Caco-2 (cell line): Measurements from ENCODE around the gene NAV1. TPM values are rescaled to one million over a fixed set of nuclear protein-coding genes. Genes with fewer than 3 reads are reported as not detected.
"Not testable (repeated sequence)": the region's sequence is repeated elsewhere in the genome, so short reads cannot be mapped to it uniquely, and the experiment has no call there.

Experiments
- BruUV-seq: library from RNA; stranded (reverse); fragments of 400-500 nt; replicated peaks from 2 replicates; lab custom pipeline; 2021; lab: Mats Ljungman, UMichigan
- CTCF ChIA-PET: fragments of 300-600 bp; sonication (Branson Sonifier 250); formaldehyde crosslinking; loops from one replicate; lab custom pipeline; 2022; ENCODE audit warnings: antibody characterized with exemption; lab: Charles Lee
- POLR2A ChIA-PET: fragments of 300-600 bp; sonication (Branson Sonifier 250); formaldehyde crosslinking; loops from one replicate; lab custom pipeline; 2022; ENCODE audit warnings: antibody characterized with exemption; lab: Charles Lee
- DNase-seq, 2 experiments: peaks; one replicate each; pipeline versions ENCODE4 v3.0.0 to v3.0.0-alpha.2; 2020 to 2022
- H3K27me3 ChIP-seq: replicated peaks from 2 replicates; pipeline ENCODE4 v1.6.0; 2011; ENCODE audit warnings: low read length; ENCODE audit not compliant: control insufficient read depth, insufficient read depth
- H3K36me3 ChIP-seq: 2 replicates; pipeline ENCODE4 v1.5.1; 2011; ENCODE audit warnings: low read length; ENCODE audit not compliant: control insufficient read depth, insufficient read depth
- H3K4me1 ChIP-seq: fragments of 250-450 bp; sonication (Bioruptor Pico); 2 replicates; pipeline ENCODE4 v1.5.1; 2020; ENCODE audit warnings: mild to moderate bottlenecking
- H3K4me3 ChIP-seq: 2 replicates; pipeline ENCODE4 v1.5.1; 2011; ENCODE audit warnings: low read depth, mild to moderate bottlenecking, control low read depth, low read length
- H3K9me3 ChIP-seq: fragments of 250-450 bp; sonication (Bioruptor Pico); 2 replicates; pipeline ENCODE4 v1.5.1; 2020; ENCODE audit warnings: mild to moderate bottlenecking, moderate library complexity
- H3K27ac Mint-ChIP-seq: one replicate; pipeline ENCODE4 v1.8.0; 2022; ENCODE audit warnings: mixed read lengths; ENCODE audit not compliant: unreplicated experiment
- H3K27me3 Mint-ChIP-seq: one replicate; pipeline ENCODE4 v1.8.0; 2022; ENCODE audit warnings: mixed read lengths; ENCODE audit not compliant: insufficient read depth, unreplicated experiment
- H3K36me3 Mint-ChIP-seq: one replicate; pipeline ENCODE4 v1.8.0; 2022; ENCODE audit warnings: mild to moderate bottlenecking, mixed read lengths; ENCODE audit not compliant: insufficient read depth, unreplicated experiment
- H3K4me1 Mint-ChIP-seq: one replicate; pipeline ENCODE4 v1.8.0; 2022; ENCODE audit warnings: low read depth, mixed read lengths; ENCODE audit not compliant: unreplicated experiment
- H3K4me3 Mint-ChIP-seq: one replicate; pipeline ENCODE4 v1.8.0; 2022; ENCODE audit warnings: mild to moderate bottlenecking, moderate library complexity, mixed read lengths; ENCODE audit not compliant: unreplicated experiment
- H3K9me3 Mint-ChIP-seq: one replicate; pipeline ENCODE4 v1.8.0; 2022; ENCODE audit warnings: mixed read lengths; ENCODE audit not compliant: unreplicated experiment
- intact Hi-C: fragments of 100-400 bp; cut with micrococcal nuclease; formaldehyde crosslinking; loops from one replicate; pipeline ENCODE4 v1.10.0; 2022; ENCODE audit not compliant: unreplicated experiment
- total RNA-seq: library from RNA; stranded (reverse); gene quantifications from 2 replicates; pipeline ENCODE4 v1.2.3, GENCODE V29; 2022
- TF ChIP-seq, protein P1 (sequence below), 2 experiments: fragments of 200-600 bp in 1 of 2; IDR thresholded peaks; 1 replicate in 1 of 2; 2 replicates in 1 of 2; pipeline versions ENCODE4 v1.5.1 to v1.8.0; 2011 to 2022; ENCODE audit warnings: antibody characterized with exemption in 1 of 2, control low read depth in 1 of 2, inconsistent platforms in 1 of 2, low read depth in 1 of 2, low read length in 1 of 2, mild to moderate bottlenecking in 1 of 2, moderate library complexity in 1 of 2; ENCODE audit not compliant: insufficient read depth in 1 of 2, severe bottlenecking in 1 of 2, unreplicated experiment in 1 of 2

The NAV1 gene
- total RNA-seq, 1 experiment from 2014 or later = 2.0 TPM

DNA sequence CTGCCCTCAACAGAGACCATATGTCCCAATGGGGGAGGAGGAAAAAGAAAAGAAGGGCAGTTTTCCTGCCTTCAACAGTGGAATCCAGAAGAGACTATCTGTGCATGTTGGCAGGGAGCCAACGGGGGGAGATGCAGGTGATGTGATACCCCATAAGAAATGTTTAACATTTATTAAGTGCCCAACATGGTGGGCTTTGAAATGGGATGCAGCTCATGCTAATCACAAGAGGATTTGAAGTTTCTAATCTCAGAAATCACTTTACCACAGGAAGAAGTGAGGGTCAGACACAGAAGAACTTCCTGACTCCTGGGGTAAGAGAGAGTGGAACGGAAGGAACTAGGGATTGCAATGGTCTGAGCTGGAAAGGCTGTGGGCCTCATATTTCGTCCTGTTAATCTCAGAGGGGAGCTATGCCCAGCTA, 48.2 kb upstream of the NAV1 start:
- ChIA-PET CTCF (no interaction called here), POLR2A (no interaction called here)
- DNase-seq = no peak
- Histone ChIP-seq H3K36me3 (no peaks in the 10 kb centered on the region; the same call in none of the 2 replicates), H3K4me1 (peaks cover 14% of the 10 kb centered on the region), H3K9me3 (no peaks in the 10 kb centered on the region), H3K4me3 (no peak overlapping the region), H3K27me3 (no peaks in the 10 kb centered on the region)
- Mint-ChIP-seq H3K27ac (no peak overlapping the region), H3K36me3 (peaks cover 42% of the 10 kb centered on the region), H3K27me3 (no peaks in the 10 kb centered on the region), H3K4me3 (no peak overlapping the region), H3K4me1 (peaks cover 7% of the 10 kb centered on the region), H3K9me3 (no peaks in the 10 kb centered on the region)
- intact Hi-C loops = no loop called here
- TF ChIP-seq, protein P1, sequence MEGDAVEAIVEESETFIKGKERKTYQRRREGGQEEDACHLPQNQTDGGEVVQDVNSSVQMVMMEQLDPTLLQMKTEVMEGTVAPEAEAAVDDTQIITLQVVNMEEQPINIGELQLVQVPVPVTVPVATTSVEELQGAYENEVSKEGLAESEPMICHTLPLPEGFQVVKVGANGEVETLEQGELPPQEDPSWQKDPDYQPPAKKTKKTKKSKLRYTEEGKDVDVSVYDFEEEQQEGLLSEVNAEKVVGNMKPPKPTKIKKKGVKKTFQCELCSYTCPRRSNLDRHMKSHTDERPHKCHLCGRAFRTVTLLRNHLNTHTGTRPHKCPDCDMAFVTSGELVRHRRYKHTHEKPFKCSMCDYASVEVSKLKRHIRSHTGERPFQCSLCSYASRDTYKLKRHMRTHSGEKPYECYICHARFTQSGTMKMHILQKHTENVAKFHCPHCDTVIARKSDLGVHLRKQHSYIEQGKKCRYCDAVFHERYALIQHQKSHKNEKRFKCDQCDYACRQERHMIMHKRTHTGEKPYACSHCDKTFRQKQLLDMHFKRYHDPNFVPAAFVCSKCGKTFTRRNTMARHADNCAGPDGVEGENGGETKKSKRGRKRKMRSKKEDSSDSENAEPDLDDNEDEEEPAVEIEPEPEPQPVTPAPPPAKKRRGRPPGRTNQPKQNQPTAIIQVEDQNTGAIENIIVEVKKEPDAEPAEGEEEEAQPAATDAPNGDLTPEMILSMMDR (IDR thresholded peaks at IDR 0.05; ENCODE audit: insufficient read depth in 1 of 2, low read depth in 1 of 2, low read length in 1 of 2, severe bottlenecking in 1 of 2, unreplicated experiment in 1 of 2) = no peak
- BruUV-seq = no TSS peak

GRCh38 chr1:201491896-201492511, 46.9 kb upstream of the NAV1 start:
- H3K36me3 ChIP-seq = no peaks in the 10 kb centered on the region; the same call in none of the 2 replicates
- no peaks in the 10 kb centered on the region for H3K27me3 ChIP-seq
- peak overlapping the region; percentile 29 for H3K27ac Mint-ChIP-seq
- H3K4me3 Mint-ChIP-seq = no peak overlapping the region
- H3K4me1 Mint-ChIP-seq = peaks cover 15% of the 10 kb centered on the region
- peaks cover 51% of the 10 kb centered on the region for H3K36me3 Mint-ChIP-seq
- POLR2A ChIA-PET = interaction anchor here (1.1 kb wide), 1 partner anchor 12 kb away, joined by 3 read pairs; no protein-coding TSS in a partner anchor
- DNase-seq = no peak
- TF ChIP-seq, protein P1 (IDR thresholded peaks at IDR 0.05; ENCODE audit: insufficient read depth in 1 of 2, low read depth in 1 of 2, low read length in 1 of 2, severe bottlenecking in 1 of 2, unreplicated experiment in 1 of 2) = no peak
- intact Hi-C loops = no loop called here
- peaks cover 14% of the 10 kb centered on the region for H3K4me1 ChIP-seq
- CTCF ChIA-PET = interaction anchor here (0.6 kb wide), 1 partner anchor 11 kb away, joined by 4 read pairs; no protein-coding TSS in a partner anchor
- H3K9me3 Mint-ChIP-seq = no peaks in the 10 kb centered on the region
- no peaks in the 10 kb centered on the region for H3K9me3 ChIP-seq
- H3K4me3 ChIP-seq = no peak overlapping the region
- no peaks in the 10 kb centered on the region for H3K27me3 Mint-ChIP-seq
- BruUV-seq = no TSS peak

DNA sequence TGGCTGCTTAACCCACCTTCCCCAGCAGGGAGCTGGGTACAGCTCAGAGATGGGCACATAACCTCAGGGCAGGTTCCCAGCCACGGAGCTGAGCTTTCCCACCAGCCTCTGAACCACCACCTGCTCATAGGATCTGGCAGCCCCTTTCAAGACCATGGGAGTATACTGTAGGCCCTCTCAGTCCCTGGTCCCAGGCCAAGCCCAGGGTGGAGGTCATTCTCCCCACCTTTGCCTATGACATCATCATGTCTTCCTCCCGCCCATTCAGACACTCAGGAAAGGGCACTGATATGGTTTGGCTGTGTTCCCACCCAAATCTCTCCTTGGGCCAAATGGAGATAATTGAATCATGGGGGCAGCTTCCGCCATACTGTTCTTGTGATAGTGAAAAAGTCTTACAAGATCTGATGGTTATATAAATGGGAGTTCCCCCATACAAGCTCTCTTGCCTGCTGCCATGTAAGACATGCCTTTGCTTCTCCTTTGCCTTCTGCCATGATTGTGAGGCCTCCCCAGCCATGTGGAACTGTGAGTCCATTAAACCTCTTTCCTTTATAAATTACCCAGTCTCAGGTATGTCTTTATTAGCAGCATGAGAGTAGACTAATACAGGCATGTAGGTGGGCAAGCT, 45.8 kb upstream of the NAV1 start:
- DNase-seq, CTCF ChIA-PET, H3K9me3 Mint-ChIP-seq, H3K27me3 Mint-ChIP-seq, H3K9me3 ChIP-seq, intact Hi-C loops, BruUV-seq, POLR2A ChIA-PET, H3K4me3 ChIP-seq, H3K27ac Mint-ChIP-seq, H3K4me3 Mint-ChIP-seq, H3K36me3 ChIP-seq, H3K27me3 ChIP-seq: not testable (repeated sequence)
- Mint-ChIP-seq H3K4me1 (peaks cover 15% of the 10 kb centered on the region), H3K36me3 (peaks cover 50% of the 10 kb centered on the region)
- H3K4me1 ChIP-seq = peaks cover 14% of the 10 kb centered on the region
